COR-L47 (cell line): ENCODE results near the gene TAF4.

Experiments
- DNase-seq: peaks from one replicate; lab custom pipeline; 2025; lab: John Stamatoyannopoulos, UW

TAF4 gene

DNA sequence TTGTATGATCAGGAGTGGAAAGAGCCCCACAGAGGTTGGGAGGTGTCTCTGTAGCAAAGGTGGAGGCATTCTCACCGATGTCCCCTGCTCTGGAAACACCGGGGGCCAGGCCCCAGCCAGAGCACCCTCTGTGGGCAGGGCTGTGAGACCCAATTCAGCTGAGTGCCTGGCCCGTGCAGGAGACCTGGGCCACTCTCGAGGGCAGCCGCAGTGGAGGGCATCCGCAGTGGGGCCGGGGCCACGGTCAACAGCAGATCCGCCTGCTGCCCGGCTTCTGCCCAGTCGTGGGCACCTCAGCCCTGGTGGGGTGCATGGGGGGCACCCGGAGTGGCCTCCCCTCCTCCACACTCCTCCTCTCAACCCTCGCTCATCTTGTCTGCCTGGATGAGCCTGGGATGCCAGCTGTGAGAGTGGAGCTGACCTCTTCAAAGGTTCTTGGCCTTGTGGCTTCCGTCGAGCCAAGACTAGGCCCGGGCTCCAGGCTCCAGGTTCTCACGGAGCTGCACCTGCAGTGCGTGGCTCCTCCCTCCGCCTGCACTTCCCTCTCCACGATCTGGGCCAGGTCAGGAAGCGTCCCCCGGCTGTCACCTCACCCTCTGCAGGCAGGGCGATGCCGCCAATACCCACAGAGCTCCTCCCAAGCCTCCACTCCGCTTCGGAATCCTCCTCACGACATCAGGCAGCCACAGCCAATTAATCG is 134.8 kb downstream of the TAF4 start:
- DNase-seq, result no peak

DNA sequence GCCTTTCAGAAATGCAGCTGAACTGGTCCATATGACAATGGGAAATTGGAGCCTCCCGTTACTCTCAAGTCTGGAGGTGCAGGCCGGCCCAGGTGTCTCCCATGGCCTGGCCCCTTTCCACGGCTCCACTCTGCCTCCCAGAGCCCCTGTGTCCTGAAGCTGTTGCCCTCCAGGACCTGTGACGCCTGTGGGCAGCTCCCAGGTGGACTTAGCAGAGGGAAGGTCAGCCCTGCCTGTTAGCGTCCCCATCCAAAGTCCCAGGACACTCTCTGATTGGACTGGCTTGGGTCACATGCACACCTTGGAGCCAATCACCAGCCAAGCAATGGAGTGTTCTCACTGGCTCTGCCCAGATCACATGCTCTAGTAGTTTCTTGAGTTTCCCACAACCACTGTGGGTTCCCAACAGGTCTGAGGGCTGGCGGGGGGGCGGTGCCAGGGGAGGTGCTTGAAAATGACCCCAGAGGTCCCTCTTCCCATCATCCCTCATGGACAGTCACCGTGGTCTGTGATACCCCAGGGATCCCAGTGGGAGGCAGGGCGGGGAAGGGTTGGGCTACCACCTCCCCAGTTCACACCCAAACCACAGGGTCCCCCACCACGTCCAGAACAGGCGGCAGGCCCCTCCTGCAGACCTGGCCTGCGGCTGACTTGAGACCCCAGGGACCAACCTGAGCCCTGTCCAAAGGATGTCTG is 135.6 kb downstream of the TAF4 start:
- no peak for DNase-seq

DNA sequence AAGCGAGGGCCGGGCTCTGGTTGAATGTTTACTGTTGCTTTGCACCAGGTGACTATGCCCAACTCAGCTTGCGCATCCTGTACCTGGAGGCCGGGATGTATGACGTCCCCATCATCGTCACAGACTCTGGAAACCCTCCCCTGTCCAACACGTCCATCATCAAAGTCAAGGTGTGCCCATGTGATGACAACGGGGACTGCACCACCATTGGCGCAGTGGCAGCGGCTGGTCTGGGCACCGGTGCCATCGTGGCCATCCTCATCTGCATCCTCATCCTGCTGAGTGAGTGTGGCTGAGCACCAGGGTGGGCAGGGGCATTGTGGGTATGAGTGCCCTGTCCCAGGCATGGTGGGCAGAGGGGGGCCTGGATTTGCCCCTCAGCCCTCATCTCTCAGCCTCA is 136.1 kb downstream of the TAF4 start:
- no peak for DNase-seq

DNA sequence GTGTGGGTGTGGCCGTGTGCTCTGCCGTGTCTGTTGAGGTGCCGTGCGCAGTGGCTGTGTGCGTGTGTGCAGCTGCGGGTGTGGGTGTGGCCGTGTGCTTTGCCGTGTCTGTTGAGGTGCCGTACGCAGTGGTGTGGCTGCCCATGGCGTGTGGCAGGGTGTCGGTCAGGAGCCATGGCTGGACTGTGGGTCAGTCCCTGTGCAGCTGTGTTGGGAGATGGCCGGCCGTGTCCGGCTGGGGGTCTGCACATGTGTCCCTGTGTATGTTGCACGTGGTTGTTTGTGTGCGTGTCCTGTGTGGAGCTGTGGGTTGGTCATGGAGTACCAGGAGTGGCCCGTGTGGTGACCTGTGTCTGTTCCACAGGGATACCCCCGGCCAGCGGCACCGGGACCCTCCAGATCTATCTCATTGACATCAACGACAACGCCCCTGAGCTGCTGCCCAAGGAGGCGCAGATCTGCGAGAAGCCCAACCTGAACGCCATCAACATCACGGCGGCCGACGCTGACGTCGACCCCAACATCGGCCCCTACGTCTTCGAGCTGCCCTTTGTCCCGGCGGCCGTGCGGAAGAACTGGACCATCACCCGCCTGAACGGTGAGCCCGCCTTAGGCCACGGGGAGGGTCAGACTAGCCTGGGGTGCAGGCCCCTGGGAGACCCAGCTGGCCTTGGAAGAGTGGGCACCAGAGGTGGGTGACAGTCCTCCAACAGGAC is 137.7 kb downstream of the TAF4 start:
- DNase-seq, result no peak

DNA sequence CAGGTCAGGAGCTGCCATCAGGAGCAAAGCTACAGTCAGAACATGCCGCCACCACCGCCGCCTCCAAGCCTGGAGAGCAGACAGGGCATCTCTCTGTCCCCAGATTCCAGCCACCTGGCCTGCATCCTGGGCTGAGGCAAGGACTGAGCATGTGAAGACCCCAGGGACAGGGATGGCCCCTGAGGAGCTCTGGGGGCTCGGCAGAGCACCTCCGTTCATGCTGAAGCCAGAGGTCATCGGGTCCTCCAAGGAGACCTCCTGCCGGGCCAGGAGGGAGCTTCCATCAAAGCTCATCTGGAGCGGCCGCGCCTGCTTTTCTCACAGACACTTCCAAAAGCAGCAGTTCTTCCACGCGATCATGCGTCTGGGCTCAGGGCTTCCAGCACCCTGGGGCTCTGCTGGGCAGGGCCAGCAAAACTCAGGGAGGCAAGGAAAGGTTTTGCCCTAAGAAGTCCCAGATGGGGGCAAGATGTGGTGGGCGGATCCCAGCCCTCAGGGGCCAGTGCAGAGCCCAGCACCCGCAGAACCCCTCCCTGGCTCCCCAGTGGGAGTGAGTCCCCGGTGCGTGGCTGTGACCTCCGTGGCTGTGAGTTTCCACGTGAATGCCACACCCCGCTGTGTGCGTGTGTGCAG is 138.4 kb downstream of the TAF4 start:
- no peak for DNase-seq

DNA sequence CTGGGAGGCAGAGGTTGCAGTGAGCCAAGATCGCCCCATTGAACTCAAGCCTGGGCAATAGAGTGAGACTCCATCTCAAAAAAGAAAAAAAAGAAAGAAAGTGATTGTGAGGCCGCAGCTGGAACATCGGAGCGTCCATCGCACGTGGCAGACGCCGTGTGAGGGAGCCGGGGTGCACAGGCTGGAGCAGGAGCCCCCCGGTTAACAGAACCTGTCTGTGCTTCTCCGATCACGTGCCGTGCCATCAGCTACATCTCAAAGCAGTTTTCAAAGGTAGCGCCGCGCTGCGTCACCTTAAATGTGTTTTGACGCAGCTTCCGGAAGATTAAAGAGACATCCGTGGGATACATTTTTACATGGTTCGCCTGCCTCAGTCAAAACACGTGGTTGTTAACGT is 138.9 kb downstream of the TAF4 start:
- DNase-seq, result no peak

DNA sequence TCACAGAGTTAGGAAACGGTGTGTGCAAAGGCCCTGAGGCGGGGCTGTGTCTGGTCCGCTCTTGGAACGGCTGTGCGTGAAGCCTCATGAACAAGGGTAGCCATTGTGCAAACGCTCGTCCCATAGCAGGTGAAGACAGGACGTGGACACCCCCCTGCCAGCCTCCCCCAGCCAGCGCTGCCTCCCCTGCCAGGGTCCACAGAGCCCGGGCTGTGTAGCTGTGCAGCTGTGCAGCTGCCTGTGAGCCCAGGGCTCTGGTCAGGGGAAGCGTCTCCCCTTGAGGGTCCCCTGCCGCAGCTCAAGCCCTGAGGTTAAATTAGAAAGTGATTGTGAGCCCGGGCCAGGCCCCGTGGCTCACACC is 139.4 kb downstream of the TAF4 start:
- no peak for DNase-seq

DNA sequence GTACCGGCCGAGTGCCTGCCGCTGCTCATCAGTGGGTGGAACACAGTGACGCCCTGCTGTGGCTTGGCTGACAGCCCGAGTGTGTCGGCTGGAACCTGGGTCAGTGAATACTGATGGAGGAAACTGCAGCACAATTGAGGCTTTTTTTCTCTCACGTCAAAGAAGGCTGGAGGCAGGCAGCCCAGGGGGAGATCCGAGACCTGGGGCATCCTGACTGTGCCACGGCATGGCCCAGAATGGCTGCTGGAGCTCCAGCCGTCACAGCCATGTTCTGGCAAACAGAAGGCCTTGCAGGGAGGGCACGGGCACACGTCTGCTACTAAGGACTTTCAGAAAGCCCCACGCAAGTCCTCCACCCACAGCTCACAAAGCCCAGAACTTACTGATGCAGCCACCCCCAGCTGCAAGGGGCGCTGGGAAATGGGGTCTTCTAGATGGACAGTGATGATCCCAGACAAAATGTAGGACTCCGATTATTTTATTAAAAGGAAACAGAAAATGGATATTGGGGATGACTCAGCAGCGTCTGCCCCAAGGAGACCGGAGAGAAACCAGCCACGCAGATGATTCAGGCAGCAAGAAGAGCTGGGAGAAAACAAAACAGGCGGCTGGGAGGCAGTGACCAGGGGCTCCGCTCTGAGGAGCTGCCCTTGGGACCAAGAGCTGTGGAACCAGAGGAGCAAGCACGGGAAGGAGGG is 140.0 kb downstream of the TAF4 start:
- peak; percentile 86 for DNase-seq

DNA sequence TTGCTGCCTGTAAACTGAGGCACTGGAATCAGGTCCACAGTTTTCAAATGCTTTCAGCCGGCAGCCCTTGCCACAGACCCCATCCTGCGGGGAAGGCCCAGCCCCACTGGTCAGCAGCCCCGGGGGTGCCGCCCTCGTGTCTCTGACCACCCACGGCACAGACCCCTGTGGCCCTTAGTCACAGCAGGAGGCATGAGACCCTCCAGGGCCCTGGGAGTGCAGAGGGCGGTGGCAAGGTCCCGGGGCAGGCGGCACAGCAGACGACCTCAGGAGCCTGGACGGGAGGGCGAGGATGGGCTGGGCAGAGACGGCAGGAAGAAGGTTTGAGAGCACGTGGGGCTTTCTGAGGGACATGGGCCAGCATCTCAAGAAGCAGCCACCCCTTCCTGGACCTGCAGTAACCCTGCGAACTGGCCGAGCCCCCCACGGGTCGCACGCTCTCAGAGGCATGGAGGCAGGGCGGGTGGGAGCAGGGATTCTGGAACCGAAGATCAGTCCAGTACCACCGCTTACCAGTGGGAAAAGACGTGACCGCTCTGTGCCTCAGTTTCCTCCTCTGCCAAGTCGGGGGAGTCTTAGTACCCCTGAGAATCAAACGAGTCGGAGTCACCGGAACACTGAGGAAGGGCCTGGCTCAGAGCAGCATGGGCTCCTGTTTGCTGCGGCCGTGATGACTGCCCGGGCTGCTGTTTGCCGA is 140.7 kb downstream of the TAF4 start:
- DNase-seq, result no peak
